ENCODE data around the gene ACR.

DNA sequence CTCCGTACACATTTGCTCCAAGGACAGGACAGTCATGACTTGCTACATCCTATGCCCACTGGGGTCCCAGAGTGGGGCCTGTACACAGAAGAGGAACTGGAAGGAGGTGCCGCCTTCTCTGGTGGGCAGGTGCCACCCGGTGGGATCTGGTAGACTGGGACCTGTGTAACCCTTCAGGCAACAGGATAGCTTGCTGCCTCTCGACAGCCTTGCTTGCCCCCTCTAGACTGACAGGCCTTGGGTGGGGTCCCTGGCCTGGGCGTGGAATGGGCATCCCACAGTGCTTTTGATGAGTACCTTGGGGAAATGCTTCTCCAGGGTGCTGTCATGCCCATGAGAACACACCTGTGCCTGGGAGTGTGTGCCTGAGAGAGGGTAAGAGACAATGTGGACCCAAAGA lies 49.6 kb upstream of the ACR start:
- TF ChIP-seq, protein P1, sequence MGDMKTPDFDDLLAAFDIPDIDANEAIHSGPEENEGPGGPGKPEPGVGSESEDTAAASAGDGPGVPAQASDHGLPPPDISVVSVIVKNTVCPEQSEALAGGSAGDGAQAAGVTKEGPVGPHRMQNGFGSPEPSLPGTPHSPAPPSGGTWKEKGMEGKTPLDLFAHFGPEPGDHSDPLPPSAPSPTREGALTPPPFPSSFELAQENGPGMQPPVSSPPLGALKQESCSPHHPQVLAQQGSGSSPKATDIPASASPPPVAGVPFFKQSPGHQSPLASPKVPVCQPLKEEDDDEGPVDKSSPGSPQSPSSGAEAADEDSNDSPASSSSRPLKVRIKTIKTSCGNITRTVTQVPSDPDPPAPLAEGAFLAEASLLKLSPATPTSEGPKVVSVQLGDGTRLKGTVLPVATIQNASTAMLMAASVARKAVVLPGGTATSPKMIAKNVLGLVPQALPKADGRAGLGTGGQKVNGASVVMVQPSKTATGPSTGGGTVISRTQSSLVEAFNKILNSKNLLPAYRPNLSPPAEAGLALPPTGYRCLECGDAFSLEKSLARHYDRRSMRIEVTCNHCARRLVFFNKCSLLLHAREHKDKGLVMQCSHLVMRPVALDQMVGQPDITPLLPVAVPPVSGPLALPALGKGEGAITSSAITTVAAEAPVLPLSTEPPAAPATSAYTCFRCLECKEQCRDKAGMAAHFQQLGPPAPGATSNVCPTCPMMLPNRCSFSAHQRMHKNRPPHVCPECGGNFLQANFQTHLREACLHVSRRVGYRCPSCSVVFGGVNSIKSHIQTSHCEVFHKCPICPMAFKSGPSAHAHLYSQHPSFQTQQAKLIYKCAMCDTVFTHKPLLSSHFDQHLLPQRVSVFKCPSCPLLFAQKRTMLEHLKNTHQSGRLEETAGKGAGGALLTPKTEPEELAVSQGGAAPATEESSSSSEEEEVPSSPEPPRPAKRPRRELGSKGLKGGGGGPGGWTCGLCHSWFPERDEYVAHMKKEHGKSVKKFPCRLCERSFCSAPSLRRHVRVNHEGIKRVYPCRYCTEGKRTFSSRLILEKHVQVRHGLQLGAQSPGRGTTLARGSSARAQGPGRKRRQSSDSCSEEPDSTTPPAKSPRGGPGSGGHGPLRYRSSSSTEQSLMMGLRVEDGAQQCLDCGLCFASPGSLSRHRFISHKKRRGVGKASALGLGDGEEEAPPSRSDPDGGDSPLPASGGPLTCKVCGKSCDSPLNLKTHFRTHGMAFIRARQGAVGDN (IDR thresholded peaks at IDR 0.05): no peak
- TF ChIP-seq MEF2A (IDR thresholded peaks at IDR 0.05; ENCODE audit: insufficient read depth, low read depth, low read length) (no peak), EZH2 (IDR thresholded peaks at IDR 0.05; ENCODE audit: borderline replicate concordance, control insufficient read depth, low read depth, low read length) (no peak), POLR2A (IDR thresholded peaks at IDR 0.05; ENCODE audit: low read depth, low read length) (no peak), TCF3 (IDR thresholded peaks at IDR 0.05; ENCODE audit: borderline replicate concordance, insufficient read depth, low read depth, low read length) (no peak), ZNF384 (IDR thresholded peaks at IDR 0.05; ENCODE audit: borderline replicate concordance, low read depth, low read length) (no peak), CREB1 (IDR thresholded peaks at IDR 0.05; ENCODE audit: low read depth) (no peak), RBBP5 (conservative IDR thresholded peaks at IDR 0.05) (no peak), SMC3 (IDR thresholded peaks at IDR 0.05; ENCODE audit: borderline replicate concordance, low read length) (no peak), SUPT20H (IDR thresholded peaks at IDR 0.05; ENCODE audit: borderline replicate concordance, control insufficient read depth, low read depth, low read length) (no peak)
- TF ChIP-seq, protein P2, sequence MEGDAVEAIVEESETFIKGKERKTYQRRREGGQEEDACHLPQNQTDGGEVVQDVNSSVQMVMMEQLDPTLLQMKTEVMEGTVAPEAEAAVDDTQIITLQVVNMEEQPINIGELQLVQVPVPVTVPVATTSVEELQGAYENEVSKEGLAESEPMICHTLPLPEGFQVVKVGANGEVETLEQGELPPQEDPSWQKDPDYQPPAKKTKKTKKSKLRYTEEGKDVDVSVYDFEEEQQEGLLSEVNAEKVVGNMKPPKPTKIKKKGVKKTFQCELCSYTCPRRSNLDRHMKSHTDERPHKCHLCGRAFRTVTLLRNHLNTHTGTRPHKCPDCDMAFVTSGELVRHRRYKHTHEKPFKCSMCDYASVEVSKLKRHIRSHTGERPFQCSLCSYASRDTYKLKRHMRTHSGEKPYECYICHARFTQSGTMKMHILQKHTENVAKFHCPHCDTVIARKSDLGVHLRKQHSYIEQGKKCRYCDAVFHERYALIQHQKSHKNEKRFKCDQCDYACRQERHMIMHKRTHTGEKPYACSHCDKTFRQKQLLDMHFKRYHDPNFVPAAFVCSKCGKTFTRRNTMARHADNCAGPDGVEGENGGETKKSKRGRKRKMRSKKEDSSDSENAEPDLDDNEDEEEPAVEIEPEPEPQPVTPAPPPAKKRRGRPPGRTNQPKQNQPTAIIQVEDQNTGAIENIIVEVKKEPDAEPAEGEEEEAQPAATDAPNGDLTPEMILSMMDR (IDR thresholded peaks at IDR 0.05 in 2 of 3, conservative IDR thresholded peaks at IDR 0.05 in 1 of 3; ENCODE audit: control insufficient read depth in 2 of 3, extremely low read depth in 1 of 3, insufficient read depth in 1 of 3, low read depth in 3 of 3, low read length in 3 of 3): no peak
